ENCODE results near the gene SHQ1.
"Not testable (repeated sequence)": the region's sequence is repeated elsewhere in the genome, so short reads cannot be mapped to it uniquely, and the experiment has no call there.

Gene SHQ1

GRCh38 chr3:72746430-72747411 is 101.5 kb downstream of the SHQ1 start:
- DNase-seq: no peak

- no peak for DNase-seq
These were observed 102.9 kb downstream of the SHQ1 start for GRCh38 chr3:72745146-72745999.

- no peak for DNase-seq
These were observed 103.9 kb downstream of the SHQ1 start for GRCh38 chr3:72744330-72744729.

- no peak for DNase-seq
These were observed 108.4 kb downstream of the SHQ1 start for GRCh38 chr3:72739531-72740466.

- DNase-seq: peak; percentile 56
These were observed 109.3 kb downstream of the SHQ1 start for GRCh38 chr3:72738752-72739530.

GRCh38 chr3:72735072-72735471 is 113.2 kb downstream of the SHQ1 start:
- DNase-seq: not testable (repeated sequence)

- DNase-seq: no peak
These were observed 114.6 kb downstream of the SHQ1 start for GRCh38 chr3:72733676-72734075.

- not testable (repeated sequence) for DNase-seq
These were observed 115.4 kb downstream of the SHQ1 start for GRCh38 chr3:72732666-72733345.

- DNase-seq: no peak
These were observed 119.2 kb downstream of the SHQ1 start for GRCh38 chr3:72728958-72729467.

- no peak for DNase-seq
These were observed 119.8 kb downstream of the SHQ1 start for GRCh38 chr3:72728329-72728889.

GRCh38 chr3:72727726-72728125 is 120.5 kb downstream of the SHQ1 start:
- no peak for DNase-seq

- no peak for DNase-seq
These were observed 121.1 kb downstream of the SHQ1 start for GRCh38 chr3:72727172-72727571.

GRCh38 chr3:72725229-72725628 is 123.0 kb downstream of the SHQ1 start:
- no peak for DNase-seq

- DNase-seq: no peak
These were observed 124.2 kb downstream of the SHQ1 start for GRCh38 chr3:72724070-72724469.

- no peak for DNase-seq
These were observed 125.1 kb downstream of the SHQ1 start for GRCh38 chr3:72722930-72723726.

GRCh38 chr3:72721683-72722381 is 126.4 kb downstream of the SHQ1 start:
- DNase-seq: no peak

- DNase-seq: no peak
These were observed 127.7 kb downstream of the SHQ1 start for GRCh38 chr3:72720566-72720965.

GRCh38 chr3:72719137-72719536 is 129.1 kb downstream of the SHQ1 start:
- no peak for DNase-seq

- DNase-seq: not testable (repeated sequence)
These were observed 134.1 kb downstream of the SHQ1 start for GRCh38 chr3:72714135-72714534.

All from activated gamma-delta T cell treated with Interleukin-2 at 50 U/mL for 16 hours (primary cell).